ENCODE results near the gene NPHS1.

Gene NPHS1

DNA sequence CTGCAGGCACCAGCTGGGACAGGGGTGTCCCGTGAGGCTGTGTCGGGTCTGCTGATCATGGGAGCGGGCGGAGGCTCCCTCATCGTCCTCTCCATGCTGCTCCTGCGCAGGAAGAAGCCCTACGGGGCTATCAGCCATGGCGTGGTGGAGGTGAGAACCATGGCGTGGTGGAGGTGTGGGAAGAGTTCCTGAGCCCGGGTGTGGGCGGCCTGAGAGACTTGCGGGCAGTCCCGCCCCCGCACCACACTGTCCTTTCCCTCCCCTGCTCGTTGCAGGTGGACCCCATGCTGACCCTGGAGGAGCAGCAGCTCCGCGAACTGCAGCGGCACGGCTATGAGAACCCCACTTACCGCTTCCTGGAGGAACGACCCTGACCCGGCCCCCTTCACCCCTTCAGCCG is 26.8 kb upstream of the NPHS1 start:
- DNase-seq, result no peak

DNA sequence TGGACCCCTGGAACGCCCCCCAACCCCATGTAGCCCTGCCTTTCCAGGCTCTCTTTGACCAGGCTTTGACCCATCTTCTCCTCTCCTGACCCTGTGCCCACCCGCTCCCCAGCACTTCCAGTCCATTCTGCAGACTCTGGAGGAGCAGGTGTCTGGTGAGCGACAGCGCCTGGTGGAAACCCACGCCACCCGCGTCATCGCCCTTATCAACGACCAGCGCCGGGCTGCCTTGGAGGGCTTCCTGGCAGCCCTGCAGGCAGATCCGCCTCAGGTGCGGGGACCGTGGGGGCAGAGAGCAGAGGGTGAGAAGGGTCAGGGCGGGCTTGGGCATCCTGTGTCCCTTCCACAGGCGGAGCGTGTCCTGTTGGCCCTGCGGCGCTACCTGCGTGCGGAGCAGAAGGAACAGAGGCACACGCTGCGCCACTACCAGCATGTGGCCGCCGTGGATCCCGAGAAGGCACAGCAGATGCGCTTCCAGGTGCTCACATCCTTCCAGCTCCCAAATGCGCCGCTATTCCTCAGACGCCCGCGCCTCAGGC is 22.2 kb upstream of the NPHS1 start:
- no peak for DNase-seq

DNA sequence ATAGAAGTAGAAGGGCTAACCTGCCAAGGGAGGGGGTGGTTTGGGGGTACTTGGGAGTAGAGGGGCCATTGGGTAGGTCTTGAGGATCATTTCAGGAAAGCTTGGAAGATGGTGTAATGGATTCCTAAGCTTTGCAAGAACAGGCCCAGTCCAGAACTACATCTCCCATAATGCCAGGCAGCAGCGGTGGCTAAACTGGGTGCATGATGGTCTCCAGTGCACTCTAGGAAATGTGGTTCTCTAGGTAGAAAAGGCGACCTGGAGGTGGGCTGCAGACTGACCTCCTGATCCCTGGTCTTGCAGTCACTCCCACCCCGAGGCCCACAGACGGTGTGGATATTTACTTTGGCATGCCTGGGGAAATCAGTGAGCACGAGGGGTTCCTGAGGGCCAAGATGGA is 19.9 kb upstream of the NPHS1 start:
- no peak for DNase-seq

DNA sequence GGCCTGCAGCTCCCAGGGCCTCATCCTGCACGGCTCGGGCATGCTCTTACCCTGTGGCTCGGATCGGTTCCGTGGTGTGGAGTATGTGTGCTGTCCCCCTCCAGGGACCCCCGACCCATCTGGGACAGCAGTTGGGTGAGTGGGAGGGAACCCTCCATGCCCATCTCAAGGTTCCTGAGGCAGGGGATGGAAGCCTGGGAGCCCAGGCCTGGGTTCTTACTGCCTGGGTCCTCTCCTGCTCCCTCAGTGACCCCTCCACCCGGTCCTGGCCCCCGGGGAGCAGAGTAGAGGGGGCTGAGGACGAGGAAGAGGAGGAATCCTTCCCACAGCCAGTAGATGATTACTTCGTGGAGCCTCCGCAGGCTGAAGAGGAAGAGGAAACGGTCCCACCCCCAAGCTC is 19.3 kb upstream of the NPHS1 start:
- DNase-seq, result no peak

DNA sequence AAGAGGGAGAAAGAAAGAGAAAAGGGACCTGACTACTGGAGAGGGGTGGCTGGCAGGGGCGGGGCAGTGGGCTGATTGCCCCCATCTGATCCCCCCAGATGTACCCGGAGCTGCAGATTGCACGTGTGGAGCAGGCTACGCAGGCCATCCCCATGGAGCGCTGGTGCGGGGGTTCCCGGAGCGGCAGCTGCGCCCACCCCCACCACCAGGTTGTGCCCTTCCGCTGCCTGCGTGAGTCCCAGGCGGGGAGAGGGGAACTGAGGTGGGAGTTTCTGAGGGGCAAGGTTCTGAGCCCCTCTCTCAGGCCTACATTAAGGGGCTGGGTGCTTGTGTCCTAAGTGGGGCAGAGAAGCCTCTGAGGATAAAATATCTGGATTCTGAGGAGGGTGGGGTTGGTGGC is 18.5 kb upstream of the NPHS1 start:
- DNase-seq, result no peak

DNA sequence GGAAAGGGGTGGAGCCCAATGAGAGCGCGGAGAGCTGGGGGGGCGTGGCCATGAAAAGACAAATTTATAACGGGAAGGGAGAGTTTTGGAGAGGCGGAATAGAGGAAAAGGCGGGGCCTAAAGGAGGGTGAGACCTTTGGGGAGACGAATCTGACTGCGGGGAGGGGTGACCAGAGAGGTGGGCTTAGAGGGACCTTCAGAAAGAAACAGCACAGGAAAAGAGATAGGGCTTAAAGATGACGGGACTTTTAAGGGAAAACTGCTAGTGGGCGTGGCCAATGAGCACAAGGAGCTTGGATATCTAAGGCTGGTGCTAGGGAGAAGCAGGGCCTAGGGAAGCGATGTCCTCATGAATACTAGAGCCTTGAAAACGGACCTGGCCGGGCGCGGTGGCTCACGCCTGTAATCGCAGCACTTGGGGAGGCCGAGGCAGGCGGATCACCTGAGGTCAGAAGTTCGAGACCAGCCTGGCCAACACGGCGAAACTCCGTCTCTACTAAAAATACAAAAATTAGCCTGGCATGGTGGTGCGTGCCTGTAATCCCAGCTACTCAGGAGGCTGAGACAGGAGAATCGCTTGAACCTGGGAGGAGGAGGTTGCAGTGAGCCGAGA is 17.9 kb upstream of the NPHS1 start:
- DNase-seq, result peak; percentile 9

DNA sequence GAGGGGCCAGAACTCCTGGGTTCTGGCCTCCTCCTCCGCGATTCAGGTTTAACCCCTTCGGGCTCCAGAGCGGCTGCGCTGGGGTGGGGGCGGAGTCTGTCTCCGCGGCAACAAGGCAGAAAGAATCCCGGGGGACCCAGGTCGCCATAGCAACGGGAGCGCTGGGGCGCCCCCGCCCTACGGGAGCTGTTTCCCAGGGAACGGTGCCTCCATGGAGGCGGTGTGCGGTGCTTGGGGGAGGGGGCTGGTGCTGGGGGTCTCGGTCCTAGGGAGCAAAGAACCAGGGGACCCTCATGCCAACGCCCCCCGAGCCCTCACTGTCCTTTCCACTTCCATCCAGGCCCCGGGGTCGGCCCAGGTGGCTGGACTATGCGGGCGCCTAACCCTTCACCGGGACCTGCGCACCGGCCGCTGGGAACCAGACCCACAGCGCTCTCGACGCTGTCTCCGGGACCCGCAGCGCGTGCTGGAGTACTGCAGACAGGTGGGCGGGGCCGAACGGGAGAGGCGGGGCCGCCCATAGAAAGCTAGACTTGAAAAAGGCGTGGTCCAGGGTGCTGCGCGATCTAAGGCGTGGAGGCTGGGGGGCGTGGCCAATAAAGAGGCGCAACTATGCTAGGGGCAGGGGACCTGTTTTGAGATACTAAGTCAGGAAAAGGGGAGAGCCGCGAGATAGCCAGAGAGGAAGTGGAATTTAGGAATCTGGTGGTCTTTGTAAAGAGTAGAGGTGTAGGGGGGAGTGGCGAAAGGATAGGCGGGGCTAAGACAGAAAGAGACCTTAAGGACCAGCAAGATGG is 17.2 kb upstream of the NPHS1 start:
- peak; percentile 69 for DNase-seq

DNA sequence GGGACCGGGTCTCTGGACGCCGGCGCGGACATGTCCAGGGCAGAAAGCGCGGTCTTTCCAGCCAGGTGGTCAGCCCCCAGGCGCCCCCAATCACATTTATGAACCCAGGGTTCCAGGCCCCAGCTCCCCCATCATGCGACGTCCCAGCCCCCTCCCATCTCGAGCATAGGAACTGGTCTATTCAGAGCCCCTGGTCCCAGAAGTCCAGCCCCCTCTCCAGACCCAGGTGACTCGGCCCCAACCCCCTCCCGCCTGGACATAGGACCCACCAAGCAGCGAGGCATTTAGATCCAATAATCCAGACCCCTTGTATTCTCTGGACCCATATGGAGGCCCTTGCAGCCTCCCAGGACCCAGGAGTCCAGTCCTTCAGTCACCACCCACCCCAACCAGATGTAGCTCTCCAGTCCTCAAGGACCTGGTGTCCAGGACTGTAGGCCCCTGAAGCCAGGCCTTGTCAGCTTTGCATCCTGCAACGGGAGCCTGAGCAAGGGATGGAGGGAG is 16.6 kb upstream of the NPHS1 start:
- DNase-seq, result no peak

DNA sequence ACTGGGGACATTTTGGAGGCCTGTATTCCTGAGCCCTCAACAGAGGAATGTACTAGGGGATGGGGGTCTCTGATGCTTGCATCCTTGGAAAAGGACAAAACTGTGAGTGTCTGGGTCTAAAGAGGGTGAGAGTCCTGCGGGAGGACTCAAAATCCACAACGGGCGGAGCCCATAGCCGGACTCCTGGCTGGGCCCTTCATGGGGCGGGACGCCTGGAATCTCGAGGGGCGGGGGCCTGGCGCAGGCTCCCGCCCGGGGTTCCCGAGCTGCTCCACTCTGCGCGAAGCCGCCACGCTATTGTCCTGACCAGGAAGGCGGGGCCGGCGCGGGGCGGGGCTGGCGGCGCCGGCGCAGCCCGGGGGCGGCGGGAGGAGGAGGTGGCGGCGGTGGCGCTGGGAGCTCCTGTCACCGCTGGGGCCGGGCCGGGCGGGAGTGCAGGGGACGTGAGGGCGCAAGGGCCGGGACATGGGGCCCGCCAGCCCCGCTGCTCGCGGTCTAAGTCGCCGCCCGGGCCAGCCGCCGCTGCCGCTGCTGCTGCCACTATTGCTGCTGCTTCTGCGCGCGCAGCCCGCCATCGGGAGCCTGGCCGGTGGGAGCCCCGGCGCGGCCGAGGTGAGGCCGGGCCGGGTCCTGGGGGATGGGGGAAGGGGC is 16.0 kb upstream of the NPHS1 start, which contains the start of gene APLP1:
Gene APLP1, plus strand, starts transcription at position 403 of the 651 bp plus-strand sequence. Its CDS starts 63 bp downstream, at position 466.
- DNase-seq, result peak; percentile 42

DNA sequence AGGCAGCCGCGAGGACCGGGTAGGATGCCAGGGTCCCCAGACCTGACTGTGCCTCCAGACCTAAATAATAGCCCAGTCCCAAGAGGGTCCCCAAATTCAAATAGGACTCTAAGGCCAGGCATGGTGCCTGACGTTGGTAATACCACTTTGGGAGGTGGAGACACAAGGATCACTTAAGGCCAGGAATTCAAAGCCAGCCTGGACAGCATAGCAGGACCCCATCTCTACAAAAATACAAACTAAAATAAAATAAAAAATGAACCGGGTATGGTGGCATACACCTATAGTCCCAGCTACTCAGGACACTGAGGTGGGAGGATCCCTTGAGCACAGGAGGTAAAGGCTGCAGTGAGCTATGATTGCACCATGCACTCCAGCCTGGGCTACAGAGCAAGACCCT is 10.7 kb upstream of the NPHS1 start:
- DNase-seq, result no peak

DNA sequence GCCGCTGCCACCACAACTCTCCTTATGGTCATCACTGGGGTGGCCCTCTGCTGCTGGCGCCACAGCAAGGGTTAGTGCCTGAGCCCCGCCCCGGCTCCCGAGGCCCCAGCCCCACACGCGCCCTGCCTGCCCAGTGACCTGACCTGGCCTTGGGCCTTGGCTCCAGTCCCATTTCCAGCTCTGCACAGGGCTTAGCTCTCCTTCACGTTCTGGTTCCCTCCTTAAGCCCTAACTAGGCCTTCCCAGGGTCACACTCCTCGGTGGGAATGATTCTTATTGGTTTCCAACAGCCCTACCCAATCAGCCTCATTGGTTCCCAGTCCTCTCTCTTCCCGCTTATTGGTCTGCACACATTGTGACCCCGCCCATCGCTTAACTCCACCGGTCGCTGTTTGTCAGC is 10.2 kb upstream of the NPHS1 start:
- DNase-seq, result no peak

DNA sequence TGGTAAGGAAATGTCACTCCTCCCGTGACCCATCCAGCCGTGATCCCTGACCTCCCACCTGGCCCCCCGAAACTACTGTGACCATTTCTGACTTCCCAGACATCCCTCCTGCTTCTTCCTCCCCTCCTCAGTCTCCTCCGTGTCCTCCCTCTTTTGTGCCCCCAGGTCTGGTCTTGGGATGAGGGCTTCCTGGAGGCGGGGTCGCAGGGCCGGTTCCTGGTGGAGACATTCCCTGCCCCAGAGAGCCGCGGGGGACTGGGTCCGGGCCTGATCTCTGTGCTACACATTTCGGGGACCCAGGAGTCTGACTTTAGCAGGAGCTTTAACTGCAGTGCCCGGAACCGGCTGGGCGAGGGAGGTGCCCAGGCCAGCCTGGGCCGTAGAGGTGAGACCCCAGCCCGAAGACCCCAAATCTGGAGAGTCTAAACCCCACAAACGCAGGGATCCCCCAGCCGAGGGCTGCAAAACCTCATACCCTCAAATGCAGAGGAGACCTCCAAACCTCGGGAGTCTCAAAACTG is 9.4 kb upstream of the NPHS1 start:
- DNase-seq, result no peak

DNA sequence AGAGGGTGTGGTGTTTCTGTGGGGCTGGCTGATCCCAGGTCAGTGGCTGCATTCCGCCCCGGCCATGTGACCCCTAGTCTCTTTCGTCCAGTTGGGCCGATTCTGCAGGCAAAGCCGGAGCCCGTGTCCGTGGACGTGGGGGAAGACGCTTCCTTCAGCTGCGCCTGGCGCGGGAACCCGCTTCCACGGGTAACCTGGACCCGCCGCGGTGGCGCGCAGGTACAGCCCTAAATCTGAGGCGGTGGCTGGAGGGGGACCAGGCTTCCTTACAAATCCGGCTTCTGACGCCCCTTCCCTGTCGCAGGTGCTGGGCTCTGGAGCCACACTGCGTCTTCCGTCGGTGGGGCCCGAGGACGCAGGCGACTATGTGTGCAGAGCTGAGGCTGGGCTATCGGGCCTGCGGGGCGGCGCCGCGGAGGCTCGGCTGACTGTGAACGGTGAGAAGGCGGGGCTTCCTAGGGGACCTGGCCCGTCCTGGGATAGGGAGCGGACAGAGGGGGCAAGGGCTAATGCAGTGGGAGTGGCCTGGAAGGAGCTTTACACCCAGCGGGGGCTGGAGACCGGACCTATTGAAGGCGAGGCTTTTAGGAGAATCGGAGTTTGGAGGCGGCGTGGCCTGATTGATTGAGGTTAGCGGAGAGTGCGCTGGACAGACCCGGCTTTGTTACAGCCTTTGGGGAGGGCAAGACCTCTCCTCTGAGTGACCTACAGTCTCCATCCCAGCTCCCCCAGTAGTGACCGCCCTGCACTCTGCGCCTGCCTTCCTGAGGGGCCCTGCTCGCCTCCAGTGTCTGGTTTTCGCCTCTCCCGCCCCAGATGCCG is 8.7 kb upstream of the NPHS1 start:
- no peak for DNase-seq

DNA sequence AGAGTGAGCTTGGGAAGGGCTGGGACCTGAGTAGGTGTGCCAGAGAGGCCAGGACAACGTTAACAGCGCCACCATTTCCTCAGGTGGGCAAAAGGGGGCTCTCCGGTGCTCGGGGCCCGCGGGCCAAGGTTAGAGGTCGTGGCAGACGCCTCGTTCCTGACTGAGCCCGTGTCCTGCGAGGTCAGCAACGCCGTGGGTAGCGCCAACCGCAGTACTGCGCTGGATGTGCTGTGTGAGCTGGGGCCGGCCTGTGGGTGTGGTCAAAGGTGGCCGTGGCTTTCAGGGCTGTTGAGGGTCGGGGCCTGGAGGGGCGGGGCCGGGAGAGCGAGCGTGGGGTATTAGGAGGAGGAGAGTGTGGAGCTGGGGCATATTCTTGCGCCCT is 8.1 kb upstream of the NPHS1 start:
- DNase-seq, result no peak

DNA sequence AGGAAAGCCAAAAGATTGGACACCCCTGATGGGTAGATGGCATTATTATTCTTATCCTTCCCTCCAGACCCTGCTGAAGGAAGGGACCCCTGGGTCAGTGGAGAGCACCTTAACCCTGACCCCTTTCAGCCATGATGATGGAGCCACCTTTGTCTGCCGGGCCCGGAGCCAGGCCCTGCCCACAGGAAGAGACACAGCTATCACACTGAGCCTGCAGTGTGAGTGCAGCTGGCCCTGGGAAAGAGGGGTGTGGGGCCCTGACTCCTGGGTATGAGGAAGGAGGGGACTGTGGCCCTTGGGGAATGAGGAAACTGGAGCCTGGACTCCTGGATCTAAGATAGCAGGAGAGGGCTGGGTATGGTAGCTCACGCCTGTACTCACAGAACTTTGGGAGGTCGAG is 7.1 kb upstream of the NPHS1 start:
- no peak for DNase-seq

DNA sequence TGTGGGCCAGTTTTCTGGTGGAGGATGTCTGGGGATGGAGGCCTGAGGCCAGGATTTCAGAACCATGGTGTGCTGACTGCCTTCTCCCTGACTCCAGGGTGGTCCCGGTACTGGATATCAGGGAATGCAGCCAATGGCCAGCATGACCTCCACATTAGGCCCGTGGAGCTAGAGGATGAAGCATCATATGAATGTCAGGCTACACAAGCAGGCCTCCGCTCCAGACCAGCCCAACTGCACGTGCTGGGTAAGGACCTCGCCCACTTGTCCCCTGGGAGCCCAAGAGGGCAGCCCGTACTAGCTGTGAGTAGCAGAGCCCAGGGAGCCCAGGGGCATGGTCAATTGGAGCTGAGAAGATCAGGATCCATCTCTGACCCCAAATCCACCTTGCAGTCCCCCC is 6.0 kb upstream of the NPHS1 start:
- DNase-seq, result no peak

DNA sequence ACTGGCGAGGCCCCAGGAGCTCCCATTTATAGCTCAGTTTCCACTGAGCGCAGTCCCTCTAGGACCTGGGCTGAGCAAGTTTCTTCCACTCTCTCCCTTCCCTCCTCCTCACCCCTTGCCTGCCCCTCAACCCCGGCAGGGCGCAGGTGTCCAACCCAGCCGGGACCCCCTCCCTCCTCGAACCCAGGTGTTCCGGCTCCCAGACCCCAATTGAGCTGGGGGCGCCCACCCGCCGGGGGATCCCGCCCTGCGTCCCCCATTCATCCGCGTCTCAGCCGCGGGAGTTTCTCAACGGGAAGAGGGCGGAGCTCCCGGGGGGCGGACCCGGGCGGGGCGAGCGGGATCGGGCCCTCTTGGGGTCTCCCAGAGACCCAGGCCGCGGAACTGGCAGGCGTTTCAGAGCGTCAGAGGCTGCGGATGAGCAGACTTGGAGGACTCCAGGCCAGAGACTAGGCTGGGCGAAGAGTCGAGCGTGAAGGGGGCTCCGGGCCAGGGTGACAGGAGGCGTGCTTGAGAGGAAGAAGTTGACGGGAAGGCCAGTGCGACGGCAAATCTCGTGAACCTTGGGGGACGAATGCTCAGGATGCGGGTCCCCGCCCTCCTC is 4.3 kb upstream of the NPHS1 start, which contains the start of gene KIRREL2:
Gene KIRREL2, plus strand, starts transcription at position 366 of the 604 bp plus-strand sequence. Its CDS starts 209 bp downstream, at position 575.
- no peak for DNase-seq

DNA sequence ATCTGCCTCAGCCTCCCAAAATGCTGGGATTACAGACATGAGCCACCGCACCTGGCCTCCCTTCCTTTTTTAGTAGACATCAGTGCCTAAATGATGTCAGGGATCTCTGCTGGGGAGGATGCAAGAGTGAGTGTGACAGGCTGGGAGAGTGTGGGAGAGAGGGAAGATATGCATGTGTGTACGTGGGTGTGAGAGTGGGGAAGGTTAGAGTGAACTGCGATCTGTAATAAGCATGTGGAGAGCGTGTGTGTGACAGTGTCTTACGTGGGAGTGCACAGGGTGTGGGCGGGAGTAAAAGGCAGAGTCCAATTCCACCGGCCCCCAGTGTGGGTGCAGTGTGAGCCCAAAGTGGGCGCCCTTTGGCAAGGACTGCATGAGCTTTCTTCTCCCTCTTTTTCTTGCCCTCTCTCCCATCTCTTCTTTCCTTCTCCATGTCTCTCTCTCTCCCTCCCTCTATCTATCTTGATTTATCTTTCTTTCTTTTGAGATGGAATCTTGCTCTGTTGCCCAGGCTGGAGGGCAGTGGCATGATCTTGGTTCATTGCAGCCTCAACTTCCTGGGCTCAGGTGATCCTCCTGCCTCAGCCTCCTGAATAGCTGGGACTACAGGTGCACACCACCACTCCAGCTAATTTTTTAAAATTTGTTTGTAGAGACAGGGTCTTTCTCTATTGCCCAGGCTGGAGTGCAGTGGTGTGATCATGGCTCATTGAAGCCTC is 893 bp upstream of the NPHS1 start:
- DNase-seq, result no peak

DNA sequence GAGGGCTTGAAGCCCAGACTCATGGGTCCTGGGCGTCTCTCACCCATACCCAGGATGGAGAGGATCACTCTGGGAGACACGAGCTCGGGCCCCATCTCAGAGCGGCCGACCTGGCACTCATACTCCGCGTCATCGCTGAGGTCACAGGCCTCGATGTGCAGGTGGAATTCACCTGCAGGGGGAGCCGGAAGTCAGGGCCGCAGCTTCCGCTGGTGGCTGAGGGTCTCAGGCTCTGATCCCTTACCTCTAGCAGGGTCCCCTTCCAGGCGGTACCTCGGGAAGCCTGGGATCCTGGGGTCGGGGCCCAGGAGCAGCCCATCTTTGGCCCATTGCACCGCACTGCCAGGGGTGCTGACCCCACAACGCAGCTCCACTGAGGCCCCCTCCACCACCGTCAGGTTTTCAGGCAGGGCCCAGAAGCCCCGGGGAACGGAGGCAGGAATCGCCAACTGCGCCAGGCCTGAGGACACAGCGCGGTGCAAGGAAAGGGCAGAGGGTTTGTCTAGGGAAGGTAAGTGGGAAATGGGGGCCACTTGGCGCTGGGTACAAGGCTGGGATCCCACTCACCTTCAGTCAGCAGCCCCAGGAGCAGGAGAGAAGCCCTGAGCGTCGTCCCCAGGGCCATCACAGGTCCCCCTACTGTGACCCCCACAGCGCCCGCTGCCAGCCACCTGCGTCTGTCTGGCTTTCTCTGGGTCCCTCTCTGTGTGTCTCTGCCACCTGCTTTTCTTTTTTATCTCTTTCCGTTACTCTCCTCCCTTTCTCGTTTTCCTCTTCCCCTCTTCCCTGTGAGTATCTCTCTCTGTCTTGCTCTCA is 883 bp downstream of the NPHS1 start:
- no peak for DNase-seq

DNA sequence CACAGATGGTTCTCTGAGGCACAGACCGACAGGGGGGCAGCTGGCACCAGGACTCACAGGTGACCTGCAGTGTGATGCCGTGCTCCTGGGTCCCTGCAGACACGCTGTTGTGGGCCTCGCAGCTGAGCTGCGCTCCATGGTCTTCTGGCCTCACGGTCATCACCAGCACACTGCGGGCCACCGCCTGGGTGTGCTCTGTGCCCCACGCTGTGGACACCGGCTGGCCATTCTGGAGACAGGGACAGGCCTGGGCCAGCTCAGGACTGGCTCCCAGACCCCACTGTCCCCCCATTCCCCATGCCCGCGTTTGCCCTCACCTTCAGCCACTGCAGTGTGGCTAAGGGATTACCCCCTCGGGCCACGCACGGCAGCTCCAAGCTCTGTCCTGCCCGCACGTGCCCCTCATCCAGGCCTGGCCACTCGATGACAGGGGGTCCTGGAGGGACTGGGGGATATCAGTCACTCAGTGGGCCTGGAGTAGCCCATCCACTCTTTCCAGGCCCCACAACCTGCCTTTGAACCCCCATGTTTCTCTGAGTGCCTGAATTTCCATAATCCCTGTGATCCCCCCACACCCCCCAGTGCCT is 3.3 kb downstream of the NPHS1 start:
- DNase-seq, result no peak

Measured in CD4-positive, alpha-beta T cell treated with Interleukin-4 for 4 hours (primary cell).